Measurements from ENCODE around the gene CMIP.

The CMIP gene

DNA sequence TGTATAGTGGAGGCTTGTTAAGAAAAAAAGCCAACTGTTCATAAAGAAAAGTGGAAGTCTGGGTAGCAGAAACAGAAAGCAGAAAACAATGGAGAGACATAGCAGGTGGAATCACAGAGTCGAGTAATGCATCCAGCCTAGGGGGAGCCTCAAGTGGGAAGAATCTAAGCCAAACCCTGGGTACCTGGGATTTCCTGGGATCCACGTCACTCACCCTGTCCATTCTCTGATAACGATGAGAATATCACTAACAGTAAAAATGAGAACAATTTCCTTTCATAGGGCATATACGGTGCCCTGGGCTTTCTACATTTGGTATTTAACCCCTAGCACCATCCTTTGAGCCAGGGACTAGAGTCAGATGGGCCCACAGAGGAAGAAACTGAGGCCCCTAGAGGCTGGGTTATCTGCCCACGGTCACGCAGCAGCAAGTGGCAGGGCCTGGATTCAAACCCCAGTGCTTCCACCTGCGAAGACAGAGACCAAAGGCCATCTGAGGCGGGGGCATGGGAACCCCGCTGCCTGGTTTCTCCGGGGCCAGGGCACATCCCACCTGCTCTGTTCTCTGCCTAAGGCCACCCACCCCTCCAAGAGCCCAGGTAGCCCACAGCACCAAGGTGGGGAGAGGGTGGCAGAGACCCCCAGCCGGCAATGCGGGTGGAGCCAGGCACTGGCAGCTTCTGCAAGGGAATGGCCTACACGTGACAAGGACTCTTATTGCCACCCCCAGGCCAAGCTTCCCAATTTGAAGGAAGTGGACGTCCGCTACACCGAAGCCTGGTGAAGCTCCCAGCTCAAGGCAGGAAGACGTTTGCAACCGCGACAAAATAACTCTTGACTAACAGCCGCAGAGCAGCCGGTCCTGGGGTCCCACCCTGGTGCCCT, 264.6 kb downstream of the CMIP start:
- no peak for DNase-seq

DNA sequence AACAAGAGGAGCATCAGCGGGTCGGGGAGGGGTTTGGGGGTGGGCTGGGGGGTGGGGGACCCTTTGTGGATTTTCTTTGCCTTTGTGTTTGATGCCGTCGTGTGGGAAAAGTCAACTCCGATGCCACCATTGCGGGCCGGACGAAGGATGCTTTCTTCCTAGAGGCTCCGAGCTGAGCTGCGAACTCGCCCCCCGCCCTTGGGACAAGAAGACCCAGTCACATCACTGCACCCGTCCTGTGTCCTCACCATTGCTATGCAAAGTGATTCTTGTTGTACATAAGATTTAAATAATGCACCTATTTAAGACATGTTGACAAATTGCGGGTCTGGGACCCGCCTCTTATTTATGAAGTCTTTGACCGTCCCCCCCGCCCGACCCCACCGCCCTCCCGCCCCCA, 265.4 kb downstream of the CMIP start:
- no peak for DNase-seq

DNA sequence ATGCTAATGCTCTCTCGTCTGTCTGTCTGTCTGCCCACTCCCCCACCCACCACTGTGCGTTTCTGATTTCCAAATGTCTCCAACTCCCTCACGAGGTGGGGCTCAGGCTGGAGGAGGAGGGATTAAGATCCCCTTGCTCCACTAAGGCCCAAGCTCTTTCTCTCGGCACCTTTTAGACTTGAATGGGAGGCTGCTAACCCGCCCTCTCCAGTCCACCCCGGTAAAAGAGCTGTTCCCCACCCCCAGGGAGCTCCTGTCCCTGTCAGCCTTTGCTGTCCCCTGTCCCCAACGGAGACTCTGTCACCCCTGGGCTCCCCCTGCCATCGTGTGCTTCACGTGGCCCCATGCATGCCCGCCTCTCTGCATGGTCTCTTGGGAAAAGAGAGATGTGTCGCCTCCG, 266.0 kb downstream of the CMIP start:
- no peak for DNase-seq

DNA sequence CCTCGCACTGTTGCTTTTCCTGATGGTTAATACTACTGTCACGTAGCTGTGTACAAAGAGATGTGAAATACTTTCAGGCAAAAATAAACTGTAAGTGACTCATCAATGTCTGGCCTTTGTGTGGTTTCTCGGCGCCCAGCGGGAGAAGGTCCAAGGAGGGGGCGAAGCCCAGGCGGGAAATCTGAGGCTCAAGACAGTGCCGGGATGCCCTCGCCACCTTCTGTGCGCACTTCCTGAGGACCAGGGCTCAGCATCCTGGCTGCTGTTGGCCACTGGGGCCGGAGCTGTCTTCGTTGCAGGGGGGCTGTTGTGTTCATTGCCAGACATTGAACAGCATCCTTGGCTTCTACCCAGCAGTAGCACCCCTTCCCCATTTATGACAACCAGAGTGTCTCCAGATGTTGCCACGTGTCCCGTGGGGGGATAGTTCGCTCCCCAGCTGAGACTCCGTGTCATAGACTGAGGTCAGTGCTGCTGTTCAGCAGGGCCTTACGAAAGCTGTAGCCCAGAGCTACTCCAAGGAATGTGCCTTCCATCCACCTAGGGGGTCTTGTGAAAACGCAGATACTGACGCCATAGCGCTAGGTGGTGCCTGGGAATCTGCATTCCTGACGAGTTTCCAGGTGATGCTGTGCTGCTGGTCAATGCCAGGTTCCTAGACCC, 267.2 kb downstream of the CMIP start:
- DNase-seq: no peak

DNA sequence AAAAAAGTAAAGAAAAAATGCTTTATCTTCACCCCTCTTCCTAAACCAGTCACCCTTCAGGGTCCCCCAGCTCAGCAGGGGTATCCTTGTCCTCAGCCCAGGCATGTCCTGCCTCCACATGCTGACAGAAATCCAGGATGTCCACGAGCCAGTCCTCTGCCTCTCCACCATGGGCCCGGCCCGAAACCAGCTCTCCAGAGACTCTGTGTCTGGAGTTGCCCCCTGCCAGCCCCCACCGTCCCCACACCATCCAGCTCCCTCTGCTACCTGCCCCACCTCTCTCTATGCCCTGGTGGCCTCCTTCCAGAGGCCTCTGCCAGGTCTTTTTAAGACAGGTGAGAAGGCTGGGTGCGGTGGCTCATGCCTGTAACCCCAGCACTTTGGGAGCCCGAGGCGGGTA, 268.1 kb downstream of the CMIP start:
- no peak for DNase-seq

DNA sequence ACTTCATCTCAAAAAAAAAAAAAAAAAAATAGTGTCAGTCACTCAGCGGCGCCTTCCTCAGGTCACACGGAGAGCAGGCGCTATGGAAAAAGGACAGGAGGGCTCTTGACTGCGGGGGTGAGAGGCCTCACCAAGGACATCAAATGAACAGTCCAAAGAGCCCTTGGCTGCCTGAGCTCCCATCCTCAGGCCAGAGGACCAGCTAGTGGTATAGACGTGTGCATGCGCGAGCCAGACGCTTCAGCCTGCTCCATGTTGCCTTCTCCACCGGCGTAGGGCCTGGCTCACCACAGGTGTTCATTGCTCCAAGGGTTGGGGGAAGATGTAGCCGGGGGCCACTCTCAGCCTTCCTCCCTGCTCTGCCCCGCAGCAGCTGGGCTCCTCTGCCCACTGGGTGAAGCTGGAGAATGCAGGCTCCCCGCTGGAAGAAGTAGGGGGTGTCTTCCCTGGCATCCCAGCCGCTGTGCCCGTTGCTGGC, 268.7 kb downstream of the CMIP start:
- DNase-seq: no peak

DNA sequence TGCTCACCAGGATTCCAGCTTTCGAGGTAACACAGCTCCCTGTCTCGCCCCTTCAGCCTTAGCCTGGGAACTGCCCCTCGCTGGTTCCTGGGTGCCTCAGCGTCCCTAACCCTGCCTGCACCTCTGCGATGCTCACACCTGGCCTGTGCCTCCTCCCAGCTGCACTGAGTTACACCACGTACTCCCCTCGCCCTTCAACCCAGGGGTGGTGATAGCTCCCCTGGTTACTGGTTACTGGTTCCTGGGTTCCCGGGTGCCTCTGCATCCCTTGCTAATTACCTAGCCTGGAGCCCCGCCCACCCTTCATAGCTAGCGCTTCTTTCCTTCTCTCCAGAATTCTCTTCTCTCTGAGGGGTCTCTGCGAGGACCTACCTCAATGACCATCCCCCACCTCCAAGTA, 269.2 kb downstream of the CMIP start:
- no peak for DNase-seq

DNA sequence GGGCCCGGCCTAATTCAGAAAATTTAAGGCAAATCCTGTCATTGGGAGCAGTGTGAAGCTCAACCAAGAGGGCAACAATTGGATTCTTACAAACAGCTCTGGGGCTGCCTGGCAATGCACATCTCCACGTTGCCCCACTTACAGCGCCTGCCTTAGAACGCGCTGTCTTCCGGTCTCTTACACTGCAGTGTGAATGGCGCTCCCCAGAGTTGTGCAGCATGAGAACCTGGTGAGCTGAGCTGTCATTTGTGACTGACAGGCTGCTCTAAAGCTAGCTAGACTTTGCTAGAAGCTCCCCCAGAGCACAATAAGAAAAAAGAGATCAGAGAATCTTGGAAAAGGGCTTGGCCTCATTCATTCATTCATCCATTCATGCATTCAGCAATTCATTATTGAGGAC, 270.0 kb downstream of the CMIP start:
- DNase-seq: no peak

DNA sequence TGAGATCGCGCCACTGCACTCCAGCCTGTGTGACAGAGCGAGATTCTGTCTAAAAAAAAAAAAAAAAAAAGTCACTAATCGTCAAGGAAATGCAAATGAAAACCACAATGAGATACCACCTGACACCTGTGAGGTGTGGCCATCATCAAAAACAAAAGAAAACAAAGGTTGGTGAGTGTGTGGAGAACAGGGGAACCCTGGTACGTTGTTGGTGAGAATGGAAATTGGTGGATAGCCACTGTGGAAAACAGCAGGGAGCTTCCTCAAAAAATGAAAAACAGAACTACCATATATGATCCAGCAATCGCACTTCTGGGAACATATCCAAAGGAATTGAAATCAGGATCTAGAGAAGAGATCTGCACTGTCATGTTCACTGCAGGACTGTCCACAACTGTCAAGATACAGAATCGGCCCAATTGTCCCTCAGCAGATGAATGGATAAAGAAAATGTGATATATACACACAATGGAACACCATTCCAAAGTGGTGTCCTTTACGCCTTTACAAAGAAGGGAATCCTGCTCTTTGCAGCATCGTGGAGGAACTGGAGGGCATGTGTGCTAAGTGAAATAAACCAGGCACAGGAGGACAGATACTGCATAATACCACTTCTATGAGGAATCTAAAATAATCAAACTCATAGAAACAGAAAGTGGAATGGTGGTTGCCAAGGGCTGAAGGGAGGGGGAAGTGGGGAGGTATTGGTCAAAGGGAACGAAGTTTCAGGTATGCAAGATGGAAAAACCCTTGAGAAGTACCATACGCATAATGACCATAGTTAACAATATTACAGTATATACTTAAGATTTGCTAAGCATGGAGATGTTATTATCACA, 271.0 kb downstream of the CMIP start:
- DNase-seq: no peak

DNA sequence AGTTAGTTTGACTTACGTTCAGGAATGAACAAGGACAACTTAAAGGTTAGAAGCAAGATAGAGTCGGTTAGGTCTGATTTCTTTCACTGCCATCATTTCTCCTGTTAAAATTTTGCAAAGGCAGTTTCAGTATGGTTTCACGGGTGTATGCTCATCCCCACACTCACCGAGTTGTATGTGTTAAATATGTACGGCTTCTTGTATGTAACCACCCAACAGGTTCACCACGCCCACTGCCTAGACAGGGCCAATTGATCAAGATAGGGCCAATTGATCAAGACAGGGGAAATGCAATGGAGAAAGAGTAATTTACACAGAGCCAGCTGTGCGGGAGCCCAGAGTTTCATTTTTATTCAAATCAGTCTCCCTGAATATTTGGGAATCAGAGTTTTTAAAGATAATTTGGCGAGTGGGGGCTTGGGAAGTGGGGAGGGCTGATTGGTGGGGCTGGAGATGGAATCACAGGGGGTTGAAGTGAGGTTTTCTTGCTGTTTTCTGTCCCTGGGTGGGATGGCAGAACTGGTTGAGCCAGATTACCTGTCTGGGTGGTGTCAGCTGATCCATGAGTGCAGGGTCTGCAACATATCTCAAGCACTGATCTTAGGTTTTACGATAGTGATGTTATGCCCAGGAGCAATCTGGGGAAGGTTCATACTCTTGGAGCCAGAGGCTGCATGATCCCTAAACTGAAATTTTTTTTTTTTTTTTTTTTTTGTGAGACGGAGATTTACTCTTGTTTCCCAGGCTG, 272.0 kb downstream of the CMIP start:
- DNase-seq: no peak

DNA sequence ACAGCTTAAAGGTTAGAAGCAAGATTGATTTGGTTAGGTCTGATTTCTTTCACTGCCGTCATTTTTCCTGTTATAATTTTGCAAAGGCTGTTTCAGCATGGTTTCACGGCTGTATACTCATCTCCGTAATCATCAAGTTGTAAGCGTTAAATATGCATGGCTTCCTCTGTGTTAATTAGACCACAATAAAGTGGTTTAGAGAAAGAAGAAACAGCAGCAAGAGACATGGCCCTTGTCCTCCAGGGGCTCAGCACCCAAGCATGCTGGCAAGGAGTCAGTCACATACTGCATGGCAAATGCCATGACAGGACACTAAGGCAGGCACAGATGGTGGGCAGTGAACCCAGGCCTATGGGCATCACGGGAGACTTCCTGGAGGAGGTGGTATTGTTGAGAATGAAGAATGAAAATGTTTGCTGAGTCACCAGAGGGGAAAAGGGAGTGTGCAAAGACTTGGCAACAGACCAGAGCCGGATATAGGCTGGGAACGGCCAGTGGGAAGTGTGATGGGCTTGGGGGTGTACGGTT, 273.1 kb downstream of the CMIP start:
- no peak for DNase-seq

DNA sequence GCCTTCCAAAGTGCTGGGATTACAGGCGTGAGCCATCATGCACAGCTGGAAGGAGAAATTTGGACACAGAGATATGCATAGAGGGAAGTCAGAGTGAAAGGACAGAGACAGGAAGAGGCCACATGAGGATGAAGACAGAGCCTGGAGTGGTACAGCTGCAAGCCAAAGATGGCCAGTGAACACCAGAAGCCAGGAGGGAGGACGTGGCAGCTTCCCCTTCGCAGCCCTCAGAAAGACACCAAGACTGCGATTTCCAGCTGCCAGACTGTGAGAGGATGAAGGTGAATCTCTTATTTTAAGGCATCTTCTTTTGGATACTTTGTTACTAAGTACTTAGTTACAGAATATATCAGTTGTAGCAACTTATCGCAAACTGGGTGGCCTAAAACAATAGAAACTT, 274.0 kb downstream of the CMIP start:
- no peak for DNase-seq

DNA sequence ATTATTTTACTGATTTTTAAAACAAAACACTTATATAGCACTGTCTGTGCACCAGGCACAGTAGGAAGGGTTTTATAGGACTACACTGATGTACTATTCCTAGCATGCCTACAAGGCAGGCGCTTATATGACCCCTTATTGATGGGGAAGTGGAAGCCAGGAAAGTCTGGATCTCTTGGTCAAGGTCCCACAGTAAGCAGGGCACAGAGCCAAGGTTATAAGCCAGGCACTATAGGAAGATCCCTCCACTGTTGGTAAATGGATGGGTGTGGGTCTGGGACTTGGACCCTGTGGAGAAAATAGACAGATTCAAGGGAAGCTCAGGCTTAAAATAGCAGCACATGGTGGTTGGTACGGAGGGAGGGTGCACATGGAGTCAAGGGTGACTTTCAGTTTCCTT, 275.4 kb downstream of the CMIP start:
- DNase-seq: no peak

DNA sequence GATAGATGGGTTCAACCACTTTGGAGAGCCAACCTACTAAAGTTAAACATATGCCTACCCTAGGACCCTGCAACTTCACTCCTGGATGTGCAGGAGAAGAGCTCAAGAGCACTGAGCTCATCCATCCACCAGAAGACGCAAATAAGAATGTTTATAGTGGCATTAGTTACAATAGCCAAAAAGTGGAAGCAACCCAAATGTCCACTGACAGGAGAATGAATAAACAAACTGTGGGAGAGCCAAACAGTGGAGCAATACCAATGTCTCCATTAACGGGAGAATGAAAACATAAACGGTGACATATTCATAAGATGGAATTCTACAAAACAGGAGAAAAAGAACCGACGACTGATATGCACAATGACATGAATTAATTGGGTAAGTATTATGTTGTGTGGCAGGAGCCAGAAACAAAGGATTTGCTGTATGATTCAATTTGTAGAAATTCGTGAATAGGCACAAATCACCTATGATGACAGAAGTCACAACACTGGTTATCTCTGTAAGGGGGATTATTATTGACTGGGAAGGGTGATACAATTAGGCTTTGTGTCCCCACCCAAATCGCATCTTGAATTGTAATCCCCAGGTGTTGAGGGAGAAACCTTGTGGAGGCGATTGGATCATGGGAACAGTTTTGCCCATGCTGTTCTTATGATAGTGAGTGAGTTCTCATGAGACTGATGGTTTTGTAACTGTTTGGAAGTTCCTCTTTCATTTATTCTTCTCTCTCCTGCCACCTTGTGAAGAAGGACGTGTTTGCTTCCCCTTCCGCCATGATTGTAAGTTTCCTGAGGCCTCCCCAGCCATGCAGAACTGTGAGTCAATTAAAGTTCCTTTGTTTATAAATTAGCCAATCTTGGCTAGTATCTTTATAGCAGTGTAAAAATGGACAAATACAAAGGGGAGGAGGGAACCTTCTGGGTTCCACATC, 276.6 kb downstream of the CMIP start:
- DNase-seq: no peak

DNA sequence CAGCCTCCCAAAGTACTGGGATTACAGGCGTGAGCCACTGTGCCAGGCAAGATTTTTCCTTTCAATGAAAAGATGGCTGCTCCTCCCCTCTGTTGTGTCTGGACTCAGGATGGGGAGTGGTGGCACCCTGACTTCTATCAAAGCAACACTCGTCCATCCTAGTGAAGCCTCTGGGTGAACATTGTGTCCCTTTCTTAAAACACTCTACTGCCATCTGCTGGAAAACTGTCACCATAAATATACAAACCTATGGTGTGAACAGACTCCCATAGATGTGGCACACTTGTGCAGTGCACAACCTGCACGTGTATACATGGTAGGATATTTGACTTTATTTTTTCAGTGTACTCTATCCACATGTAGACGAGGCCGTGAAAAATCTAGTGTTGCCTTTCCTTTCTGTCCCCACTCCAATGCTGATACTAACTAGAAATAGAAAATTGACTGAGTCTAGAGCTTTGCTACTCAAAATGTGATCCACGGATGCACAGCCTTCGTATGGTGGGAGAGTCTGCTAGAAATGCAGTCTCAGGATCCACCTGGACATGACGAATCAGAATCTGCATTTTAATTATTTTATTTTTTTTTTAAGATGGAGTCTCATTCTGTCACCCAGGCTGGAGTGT, 278.6 kb downstream of the CMIP start:
- DNase-seq: peak; percentile 26

DNA sequence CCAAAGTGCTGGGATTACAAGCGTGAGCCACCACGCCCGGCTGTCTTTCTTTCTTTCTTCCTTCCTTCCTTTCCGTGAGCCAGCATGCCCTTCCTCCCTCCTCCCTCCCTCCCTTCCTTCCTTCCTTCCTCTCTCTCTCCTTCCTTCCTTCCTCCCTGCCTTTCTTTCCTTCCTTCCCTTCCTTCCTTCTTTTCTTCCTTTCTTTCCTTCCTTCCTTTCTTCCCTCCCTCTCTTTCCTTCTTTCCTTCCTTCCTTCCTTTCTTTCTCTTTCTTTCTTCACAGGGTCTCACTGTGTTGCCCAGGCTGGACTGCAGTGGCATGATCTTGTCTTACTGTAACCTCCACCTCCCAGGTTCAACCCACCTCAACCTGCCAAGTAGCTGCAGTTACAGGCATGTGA, 283.8 kb downstream of the CMIP start:
- DNase-seq: no peak

DNA sequence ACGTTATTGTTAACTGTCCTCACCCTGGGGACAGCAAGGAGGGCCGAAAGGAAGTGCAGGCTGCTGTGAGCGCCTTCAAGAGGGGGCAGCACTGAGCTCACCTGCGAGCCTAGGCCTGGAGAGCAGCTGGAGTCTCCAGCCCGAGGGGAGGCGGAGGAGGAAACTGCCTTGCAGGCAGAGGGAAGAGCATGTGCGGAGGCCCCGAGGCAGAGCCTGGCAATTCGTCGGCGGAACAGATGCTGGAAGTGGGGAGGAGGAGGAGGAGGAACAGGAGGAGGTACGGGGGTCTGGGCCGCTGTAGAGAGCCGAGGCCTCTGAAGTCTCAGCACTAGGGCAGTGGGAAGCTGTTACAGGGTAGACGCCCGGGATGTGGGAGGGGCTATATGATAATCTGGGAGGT, 284.8 kb downstream of the CMIP start:
- no peak for DNase-seq

DNA sequence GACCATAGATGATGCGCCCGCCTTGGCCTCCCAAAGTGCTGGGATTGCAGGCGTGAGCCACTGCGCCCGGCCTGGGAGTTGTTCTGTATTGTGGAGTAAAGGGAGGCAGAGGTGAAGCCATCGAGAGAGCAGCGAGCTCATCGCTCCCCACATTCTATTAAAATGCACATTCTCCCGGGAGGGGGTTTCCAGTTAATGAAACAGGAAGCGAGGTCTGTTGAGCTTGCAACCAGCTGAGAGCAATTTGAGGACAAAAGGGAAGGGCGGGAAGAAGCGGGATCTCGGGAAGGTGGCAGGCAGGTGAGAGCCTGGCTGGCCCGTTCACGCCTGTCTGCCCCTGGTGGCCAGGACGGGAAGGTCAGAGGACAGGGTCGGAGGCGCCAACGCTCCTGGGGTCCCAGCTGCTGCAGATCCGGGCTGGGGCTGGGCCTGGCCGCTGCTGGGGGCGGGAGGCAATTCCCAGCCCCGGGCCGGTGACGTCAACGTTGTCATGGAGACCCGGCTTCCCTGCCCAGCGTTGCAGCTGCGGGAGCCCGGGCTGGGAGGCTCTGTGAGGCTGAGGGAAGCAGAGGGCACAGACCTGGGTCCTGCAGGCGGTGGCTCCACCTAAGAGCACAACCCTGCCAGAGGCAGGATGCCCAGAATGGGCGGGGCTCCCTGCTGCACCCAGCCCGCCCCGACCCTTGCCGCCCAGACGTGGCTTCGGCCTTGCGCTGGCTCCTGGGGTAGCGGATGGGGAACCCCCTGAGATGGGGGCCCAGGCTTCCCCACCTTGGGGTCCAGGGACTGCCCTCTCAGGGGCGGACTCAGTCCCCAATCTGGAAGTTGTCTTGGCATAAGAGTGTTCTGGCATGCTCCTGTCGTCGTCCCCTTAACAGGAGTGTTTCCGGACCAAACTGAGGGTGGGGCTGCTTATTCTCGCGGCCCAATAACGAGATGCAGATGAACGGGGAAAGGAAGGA, 285.8 kb downstream of the CMIP start:
- DNase-seq: peak; percentile 57

DNA sequence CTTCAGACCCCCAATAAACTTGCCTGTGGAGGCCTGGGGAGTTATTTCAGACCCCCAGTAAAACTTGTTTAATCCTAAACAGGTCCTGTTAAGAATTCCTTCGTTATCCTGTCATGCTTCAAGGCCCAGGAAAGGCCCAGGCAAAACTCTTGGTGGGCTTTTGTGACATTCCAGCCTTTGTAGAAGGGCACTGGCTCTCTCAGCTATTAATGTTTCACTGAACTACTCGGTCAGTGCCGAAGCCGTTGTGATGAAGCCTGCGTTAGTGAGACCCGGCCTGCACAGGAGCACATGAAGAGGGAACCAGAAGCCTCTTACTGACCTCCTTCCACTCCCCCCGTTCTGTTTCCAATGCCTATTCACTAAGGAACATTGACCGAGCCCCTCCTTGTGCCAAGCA, 287.0 kb downstream of the CMIP start:
- no peak for DNase-seq

DNA sequence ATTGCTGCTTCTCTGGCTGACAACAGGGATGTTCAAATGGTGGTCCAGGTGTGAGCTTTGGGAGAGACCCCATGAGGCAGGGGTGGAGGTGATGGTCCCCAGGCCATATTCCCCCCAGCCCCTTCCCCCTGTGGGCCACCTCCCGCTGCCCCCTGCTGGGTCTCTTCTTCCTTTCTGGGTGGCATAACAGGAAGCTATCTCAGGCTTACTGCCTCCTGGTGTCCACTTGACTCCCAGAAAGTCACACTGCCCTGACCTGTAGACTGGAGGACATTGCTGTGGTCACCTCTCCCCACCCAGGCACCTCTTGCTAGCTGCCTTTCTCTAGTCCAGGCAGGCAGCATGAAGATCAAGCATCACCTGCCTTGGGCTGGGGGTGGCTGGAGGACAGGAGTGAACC, 288.1 kb downstream of the CMIP start:
- DNase-seq: no peak
